Activated effector memory CD4-positive, alpha-beta T cell treated with anti-CD3 and anti-CD28 coated beads, Interleukin-2, amount 50 U/mL, for 16 hours (primary cell): ENCODE data around the gene GSTM3.
"Not testable (repeated sequence)": the region's sequence is repeated elsewhere in the genome, so short reads cannot be mapped to it uniquely, and the experiment has no call there.

Experiments
- DNase-seq: peaks from one replicate; pipeline ENCODE4 v3.0.0-alpha.2; 2020

GSTM3 gene

GRCh38 chr1:109725510-109725909 is 15.3 kb downstream of the GSTM3 start:
- DNase-seq, result no peak

GRCh38 chr1:109724933-109725332 is 15.9 kb downstream of the GSTM3 start:
- DNase-seq, result no peak

- DNase-seq, result no peak
These were observed 17.7 kb downstream of the GSTM3 start for GRCh38 chr1:109722908-109723691.

- no peak for DNase-seq
These were observed 18.9 kb downstream of the GSTM3 start for GRCh38 chr1:109721971-109722370.

- DNase-seq, result no peak
These were observed 19.8 kb downstream of the GSTM3 start for GRCh38 chr1:109721042-109721441.

GRCh38 chr1:109719337-109719837 is 21.5 kb downstream of the GSTM3 start:
- DNase-seq, result no peak

- DNase-seq, result no peak
These were observed 22.3 kb downstream of the GSTM3 start for GRCh38 chr1:109718495-109718894.

- DNase-seq, result no peak
These were observed 23.1 kb downstream of the GSTM3 start for GRCh38 chr1:109717729-109718128.

GRCh38 chr1:109716570-109717090 is 24.2 kb downstream of the GSTM3 start:
- DNase-seq, result no peak

- no peak for DNase-seq
These were observed 24.7 kb downstream of the GSTM3 start for GRCh38 chr1:109716121-109716520.

GRCh38 chr1:109714661-109715372 is 26.0 kb downstream of the GSTM3 start:
- no peak for DNase-seq

GRCh38 chr1:109713636-109714035 is 27.2 kb downstream of the GSTM3 start:
- DNase-seq, result no peak

- no peak for DNase-seq
These were observed 28.4 kb downstream of the GSTM3 start for GRCh38 chr1:109712321-109712864.

- not testable (repeated sequence) for DNase-seq
These were observed 29.1 kb downstream of the GSTM3 start, which contains the start of gene GSTM5 for GRCh38 chr1:109711593-109712320. Gene GSTM5 (plus strand): TSS chr1:109712251. CDS start chr1:109712313, 62 bp downstream.

- not testable (repeated sequence) for DNase-seq
These were observed 31.0 kb downstream of the GSTM3 start for GRCh38 chr1:109709822-109710221.

GRCh38 chr1:109708949-109709348 is 31.9 kb downstream of the GSTM3 start:
- not testable (repeated sequence) for DNase-seq

GRCh38 chr1:109705411-109705810 is 35.4 kb downstream of the GSTM3 start:
- DNase-seq, result no peak

GRCh38 chr1:109704173-109704572 is 36.7 kb downstream of the GSTM3 start:
- DNase-seq, result no peak

- not testable (repeated sequence) for DNase-seq
These were observed 37.9 kb downstream of the GSTM3 start for GRCh38 chr1:109702940-109703339.

- not testable (repeated sequence) for DNase-seq
These were observed 43.0 kb downstream of the GSTM3 start for GRCh38 chr1:109697861-109698260.

- DNase-seq, result no peak
These were observed 43.8 kb downstream of the GSTM3 start for GRCh38 chr1:109697066-109697465.

- not testable (repeated sequence) for DNase-seq
These were observed 45.7 kb downstream of the GSTM3 start for GRCh38 chr1:109695138-109695537.

- DNase-seq, result not testable (repeated sequence)
These were observed 46.4 kb downstream of the GSTM3 start for GRCh38 chr1:109694400-109694799.
